OCI-LY3 (cell line): Measurements from ENCODE around the gene COX7A2L.
"Not testable (repeated sequence)": the region's sequence is repeated elsewhere in the genome, so short reads cannot be mapped to it uniquely, and the experiment has no call there.

ENCODE experiments used
- EZH2phosphoT487 ChIP-seq: fragments of 200-600 bp; shearing (Covaris generic); IDR thresholded peaks from 2 replicates; pipeline ENCODE4 v1.6.1; 2018; ENCODE audit warnings: antibody characterized with exemption, mixed run types, low read depth
- TF ChIP-seq, protein P1 (sequence below): fragments of 200-600, 300-600 bp; sonication (generic); IDR thresholded peaks from 2 replicates; pipeline ENCODE4 v1.5.1; 2014; ENCODE audit warnings: antibody characterized with exemption, low read length, low read depth

DNA sequence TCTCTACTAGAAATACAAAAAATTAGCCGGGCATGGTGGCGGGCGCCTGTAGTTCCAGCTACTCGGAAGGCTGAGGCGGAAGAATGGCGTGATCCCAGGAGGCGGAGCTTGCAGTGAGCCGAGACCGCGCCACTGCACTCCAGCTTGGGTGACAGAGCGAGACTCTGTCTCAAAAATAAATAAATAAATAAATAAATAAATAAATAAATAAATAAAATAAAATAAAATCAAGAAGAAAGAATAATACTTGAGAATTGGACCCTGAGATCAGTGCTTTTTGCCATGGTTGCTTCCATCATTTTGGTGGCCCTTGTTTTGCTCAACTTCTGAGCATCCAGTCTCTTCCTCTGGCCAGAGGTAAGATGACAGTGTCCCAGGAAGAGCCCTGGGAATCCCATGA is 37.0 kb upstream of the COX7A2L start:
- TF ChIP-seq, protein P1, sequence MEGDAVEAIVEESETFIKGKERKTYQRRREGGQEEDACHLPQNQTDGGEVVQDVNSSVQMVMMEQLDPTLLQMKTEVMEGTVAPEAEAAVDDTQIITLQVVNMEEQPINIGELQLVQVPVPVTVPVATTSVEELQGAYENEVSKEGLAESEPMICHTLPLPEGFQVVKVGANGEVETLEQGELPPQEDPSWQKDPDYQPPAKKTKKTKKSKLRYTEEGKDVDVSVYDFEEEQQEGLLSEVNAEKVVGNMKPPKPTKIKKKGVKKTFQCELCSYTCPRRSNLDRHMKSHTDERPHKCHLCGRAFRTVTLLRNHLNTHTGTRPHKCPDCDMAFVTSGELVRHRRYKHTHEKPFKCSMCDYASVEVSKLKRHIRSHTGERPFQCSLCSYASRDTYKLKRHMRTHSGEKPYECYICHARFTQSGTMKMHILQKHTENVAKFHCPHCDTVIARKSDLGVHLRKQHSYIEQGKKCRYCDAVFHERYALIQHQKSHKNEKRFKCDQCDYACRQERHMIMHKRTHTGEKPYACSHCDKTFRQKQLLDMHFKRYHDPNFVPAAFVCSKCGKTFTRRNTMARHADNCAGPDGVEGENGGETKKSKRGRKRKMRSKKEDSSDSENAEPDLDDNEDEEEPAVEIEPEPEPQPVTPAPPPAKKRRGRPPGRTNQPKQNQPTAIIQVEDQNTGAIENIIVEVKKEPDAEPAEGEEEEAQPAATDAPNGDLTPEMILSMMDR = not testable (repeated sequence)
- not testable (repeated sequence) for TF ChIP-seq EZH2phosphoT487
